HG02852 (cell line): ENCODE measurements around the gene AKTIP.
A peak's percentile ranks its signal among the peaks of the same experiment; 100 is the strongest.
"Not testable (repeated sequence)": the region's sequence is repeated elsewhere in the genome, so short reads cannot be mapped to it uniquely, and the experiment has no call there.

Experiments used
- ATAC-seq: cut with Tn5 transposase; IDR thresholded peaks from one replicate; pipeline ENCODE4 v1.9.1; 2021; ENCODE audit warnings: mild to moderate bottlenecking, moderate library complexity; ENCODE audit not compliant: unreplicated experiment

The AKTIP gene

DNA sequence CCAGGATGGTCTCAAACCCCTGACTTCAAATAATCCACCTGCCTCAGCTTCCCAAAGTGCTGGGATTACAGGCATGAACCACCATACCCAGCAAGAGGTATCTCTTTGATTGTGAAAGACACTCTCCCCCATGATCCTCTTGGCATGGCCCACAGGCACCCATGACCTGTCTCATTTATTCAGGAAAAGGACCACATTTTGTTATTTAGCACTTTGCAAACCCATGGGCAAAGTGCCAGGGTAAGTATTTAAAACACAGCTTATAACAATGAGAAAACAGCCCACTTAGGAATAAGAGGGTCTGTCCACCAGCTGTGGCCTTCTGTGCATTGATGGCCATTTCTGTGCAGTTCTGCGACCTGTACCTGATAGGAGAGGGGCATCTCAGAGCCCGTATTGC is 12.8 kb upstream of the AKTIP start:
- no peak for ATAC-seq

DNA sequence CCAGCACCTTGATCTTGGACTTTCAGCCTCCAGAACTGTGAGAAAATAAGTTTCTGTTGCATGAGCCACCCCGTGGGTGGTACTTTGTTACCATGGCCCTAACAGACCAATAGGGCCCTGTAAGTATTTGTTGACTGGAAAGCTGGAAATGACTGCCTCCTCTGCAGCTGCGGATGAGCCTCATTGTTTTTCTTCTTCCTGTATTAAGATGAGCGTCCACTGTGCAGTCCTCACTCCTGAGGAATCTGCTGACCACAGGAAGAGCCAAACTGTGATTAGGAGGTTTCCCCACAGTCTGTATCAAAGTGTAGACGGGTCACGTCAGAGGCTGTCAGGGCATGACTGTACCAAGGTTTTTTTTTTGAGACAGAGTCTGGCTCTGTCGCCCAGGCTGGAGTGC is 12.2 kb upstream of the AKTIP start:
- ATAC-seq = no peak

DNA sequence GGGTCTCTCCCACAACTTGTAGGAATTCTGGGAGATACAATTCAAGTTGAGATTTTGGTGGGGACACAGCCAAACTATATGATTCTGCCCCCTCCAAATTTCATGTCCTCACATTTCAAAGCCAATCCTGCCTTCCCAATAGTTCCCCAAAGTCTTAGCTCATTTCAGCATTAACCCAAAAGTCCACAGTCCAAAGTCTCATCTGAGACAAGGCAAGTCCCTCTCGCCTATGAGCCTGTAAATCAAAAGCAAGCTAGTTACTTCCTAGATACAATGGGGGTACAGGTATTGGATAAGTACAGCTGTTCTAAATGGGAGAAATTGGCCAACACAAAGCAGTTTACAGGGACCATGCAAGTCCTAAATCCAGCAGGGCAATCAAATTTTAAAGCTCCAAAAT is 9.8 kb upstream of the AKTIP start:
- ATAC-seq = not testable (repeated sequence)

DNA sequence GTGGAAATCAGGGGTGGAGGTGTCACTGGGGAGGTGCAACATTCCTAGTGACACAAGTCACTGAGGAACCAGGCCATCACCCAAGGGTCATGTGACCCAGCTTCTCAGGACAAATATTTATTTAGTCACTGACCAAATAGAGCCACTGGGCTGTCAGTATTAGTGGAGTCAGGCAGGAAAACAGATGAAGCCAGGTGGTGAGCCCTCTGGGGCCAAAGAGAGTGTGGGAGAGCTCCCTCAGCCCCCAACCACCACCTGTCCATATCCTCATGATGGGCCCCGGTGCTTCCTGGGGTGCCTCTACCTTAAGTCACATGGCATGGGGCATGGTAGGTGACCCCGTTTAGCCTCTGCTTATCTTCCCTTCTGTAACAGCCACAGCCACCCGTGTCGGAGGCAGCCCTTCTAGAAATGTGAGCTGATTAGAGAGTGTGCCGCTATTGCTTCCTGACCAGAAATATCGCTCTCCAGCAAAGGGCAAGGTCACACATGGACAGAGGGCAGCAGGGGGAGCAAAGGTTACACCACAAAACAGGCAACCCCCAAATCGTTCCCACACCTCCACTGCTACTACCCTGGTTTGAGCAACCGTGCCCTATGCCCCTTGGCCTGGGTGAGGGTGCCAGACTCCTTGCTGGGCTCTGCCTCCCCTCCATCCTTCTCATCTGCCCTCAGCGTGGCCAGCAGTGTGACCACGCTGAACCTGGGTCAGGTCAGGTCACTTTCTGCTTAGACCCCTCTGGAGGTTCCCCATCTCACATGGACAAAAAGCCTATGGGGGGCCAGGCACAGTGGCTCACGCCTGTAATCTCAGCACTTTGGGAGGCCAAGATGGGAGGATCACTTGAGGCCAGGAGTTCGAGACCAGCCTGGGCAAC is 8.6 kb upstream of the AKTIP start:
- ATAC-seq = no peak

DNA sequence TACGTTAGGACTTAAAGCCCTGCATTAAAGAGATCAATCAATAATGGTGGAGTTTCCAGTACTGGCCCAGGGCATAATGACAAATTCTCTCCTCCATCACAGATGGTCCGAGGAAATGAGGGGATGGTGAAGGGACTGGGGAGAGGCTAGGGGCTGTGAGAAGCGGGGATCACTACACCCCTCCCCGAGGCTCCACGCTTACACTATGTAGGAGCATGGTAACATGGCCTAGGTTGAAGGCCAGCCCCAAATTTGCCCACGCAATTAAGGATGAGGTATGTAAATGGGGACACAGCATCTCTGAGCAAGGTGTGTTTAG is 8.0 kb upstream of the AKTIP start:
- no peak for ATAC-seq

DNA sequence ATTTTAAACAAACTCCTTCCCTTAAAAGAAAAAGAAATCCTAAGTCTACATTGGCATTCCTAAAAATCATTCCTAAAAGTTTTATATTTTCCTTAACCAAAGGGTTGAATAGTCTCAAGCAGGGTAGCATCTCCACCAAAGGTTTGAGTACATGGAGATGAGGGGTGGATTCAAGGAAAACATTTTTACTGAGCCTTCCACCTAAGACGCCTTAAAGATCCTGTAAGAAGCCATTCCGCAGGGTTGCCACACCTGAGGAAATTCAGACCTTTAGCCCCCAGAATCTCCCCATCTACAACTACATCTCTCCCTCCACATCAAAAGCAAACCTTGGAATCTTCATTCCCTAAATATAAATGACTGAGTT is 7.7 kb upstream of the AKTIP start:
- ATAC-seq = no peak

DNA sequence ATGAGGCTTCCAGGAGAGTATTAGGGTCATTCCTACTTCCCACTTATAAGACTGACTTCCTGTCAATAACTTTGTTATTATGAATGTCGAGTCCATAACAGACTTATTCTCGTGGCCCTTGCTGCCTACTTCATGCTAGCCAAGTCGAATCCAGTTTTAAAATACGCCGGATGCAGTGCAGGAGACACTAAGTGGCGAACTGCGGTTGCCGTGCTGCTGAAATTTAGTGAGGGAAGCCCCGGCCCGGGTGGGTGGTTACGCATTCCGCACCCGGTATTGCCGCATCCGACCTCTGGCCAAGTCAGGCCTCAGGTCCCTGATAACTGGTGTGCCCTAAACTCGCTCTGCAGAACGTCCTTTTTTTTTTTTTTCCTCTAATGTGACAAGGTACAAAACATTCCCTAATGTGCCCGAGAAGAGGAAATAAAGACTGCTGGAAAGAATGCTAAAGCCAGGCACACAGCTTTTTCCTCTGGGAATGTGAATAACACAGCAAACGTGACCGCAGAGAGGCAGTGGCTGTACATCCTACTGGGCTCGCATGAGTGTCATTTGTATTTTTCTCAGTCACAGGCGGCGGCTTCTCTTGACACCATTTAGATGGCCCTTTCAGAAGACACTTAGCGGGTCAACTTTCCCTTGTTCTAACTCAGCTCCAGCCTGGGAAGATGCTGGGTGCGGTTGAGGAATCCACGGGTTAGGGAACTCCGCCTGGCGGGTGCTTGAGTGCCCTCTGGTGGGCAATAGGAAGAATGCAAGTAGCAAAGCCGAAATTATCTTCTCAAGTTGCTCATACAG is 7.1 kb upstream of the AKTIP start:
- peak; percentile 70 for ATAC-seq

DNA sequence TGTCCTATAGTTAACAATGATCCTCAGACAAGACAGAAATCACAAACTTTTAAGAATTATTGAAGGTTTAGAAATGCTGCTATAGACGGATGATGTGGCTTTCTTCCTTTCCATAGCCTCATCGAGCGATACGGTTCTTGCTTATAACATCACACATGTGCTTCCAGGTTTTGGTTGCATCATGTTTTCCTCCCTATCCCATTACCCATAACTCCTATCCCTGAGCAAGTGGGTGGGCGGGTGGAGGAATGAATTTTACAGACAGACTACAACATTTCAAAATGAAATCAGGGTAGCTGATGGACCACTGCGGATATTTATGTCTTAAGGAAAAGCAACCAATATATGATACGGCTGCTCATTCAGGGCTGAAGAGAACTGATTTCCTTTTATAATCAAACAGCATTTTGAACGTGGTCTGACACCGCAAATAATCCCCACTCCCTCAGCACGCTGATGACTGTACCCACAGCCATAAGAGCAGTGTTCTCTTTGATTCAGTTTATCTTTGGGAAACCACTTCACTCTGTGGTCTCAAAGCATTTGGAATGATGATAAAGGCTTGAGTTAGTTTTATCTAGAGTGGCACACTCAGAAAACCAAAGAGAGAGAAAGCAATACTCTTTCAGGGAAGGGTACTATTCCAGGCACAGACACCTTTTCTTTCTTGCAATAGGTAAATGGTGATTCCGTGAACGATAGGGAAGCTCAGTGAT is 4.6 kb upstream of the AKTIP start:
- ATAC-seq = no peak

DNA sequence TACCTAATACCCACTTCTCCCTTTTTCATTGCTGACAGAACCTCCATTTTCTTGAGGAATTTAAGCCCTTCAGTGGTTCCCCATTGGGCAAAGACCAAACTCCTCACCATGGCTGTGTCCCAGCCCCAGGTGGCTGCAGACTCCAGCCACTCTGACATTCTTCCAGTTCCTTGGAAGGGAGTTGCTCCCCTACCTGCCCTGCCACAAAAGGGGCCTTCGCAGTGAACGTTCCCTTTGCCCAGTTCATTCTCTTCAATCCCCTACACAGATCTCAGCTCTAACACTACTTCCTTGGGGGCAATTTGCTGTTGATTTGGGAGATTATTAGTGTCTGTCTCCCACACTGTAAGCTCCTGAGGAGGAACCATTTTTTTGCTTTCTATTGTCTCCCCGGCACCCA is 3.2 kb upstream of the AKTIP start:
- ATAC-seq = no peak

DNA sequence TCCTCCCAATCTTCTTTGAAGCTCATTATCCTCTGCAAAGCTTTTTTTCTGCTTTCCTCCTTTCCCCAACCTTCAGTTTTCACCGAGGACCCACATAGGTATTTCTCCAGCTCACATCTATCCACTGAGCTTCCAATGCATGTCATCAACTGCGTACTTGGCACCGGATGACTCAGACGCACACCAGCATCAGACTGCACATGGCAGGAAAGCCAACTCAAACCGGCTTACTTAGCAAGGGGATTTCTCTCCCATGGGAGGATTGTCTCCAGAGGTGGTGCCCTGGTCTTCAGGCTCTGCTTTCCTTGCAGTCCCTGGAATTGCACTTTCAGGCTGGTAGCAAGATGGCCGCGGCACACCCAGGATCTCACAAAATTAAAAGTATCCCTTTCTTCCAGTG is 1.7 kb upstream of the AKTIP start:
- ATAC-seq = no peak

DNA sequence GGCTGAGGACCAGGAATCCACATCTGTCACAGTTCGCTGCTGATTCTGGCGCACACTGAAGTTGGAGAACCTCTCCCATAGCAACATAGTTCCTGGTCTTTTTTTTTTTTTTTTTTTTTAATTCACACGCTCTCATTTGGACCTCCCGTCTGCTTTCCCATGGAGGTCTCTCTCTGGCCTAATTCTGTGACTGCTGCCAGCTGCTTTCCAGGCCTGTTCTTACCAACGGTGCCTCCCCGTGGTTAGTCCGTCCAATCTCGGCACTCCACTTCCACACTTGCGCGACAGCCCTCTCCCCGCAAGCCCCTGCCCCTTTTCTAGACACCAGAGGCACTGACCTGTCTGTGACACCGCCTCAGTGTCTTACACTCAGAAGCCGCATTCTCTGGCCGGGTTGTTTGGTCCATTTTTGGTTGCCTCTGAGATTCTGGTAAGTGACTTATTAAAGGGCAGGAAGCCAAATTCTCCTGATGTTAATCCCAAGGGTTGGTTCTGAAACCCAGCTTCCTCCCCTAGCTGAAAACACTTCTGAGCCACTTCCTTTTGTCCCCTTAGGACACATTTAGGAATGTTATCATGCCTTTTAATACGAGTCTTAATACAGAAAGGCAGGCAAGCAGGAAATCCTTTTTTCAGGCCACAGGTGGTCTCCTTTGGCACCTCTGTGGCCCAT is 1.1 kb upstream of the AKTIP start:
- no peak for ATAC-seq

DNA sequence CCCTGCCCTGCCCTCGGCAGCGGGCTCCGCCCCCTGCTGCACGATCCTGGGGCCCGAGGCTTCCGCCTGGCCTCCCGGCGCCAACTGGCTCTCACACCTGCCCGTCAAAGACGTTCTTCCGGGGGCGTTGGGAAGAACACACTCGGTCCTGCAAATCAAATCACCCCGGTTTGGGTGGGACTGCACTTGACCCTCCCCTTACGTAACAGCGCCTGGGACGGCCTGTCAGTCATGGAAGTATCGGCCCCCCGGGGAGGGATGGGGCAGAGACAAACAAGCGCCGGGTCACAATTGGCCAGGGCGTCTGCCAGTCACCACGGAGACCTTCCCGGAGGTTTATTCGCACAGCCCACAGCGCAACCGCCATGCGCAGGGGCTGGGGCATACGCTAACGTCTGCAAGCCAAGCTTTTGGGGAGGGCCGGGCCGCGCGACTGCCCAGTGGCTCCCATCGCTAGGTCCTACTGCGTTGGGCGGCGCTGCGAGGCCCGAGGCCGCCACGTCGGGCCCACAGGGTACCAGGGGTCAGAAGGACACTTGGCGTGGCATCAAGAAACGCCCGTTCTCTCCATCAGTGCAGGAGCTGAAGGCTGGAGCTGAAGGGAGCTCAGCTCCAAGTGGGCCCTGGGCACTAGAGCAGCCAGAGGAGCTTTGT is 388 bp upstream of the AKTIP start:
- ATAC-seq = peak; percentile 95

DNA sequence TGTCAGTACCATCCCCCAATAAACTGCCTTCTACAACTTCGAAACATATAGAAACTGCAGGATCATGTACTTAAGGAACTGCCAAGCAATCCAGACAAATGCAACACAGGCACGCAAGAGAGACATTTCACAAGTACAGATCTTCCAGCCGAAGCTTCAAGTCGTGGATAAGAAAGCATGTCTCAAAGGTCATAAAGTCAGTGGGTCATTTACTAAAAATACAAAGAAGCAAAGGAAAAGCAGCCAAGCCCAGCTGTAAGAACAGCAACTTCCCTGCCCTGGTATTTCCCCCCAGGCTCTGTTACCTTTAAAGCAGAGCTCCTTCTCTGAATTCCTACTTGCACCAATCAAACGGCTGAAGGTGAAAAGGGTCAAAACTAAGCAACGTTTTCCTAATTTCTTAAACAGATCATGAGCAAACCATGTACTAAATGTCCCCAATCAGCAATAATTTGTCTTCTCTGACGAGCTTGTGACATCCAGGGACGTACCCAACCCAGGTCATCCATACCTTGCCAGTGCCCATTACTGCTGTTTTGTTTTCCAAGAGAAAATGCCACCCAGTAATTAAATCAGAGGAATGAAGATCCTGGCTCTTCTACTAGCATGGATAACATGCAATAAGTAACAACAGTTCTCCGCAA is 1.7 kb downstream of the AKTIP start:
- ATAC-seq = no peak

DNA sequence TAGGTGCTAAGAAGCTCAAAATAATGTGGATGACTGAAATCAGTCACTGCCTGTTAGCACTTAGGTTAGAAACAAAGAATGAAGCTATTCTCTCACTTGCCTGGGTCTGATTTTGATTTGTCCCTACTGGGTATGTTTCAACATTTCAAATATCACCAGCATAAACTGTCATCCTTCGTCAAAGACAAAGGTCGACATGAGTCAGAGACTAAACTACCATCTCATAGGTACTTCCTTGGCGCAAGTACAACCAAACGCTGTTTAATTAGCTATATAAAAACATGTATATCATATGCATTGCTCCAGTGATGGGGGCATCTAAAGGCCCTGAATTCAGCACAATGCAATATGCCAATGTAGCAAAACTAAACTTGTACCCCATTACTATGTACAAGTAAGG is 4.0 kb downstream of the AKTIP start:
- ATAC-seq = no peak

DNA sequence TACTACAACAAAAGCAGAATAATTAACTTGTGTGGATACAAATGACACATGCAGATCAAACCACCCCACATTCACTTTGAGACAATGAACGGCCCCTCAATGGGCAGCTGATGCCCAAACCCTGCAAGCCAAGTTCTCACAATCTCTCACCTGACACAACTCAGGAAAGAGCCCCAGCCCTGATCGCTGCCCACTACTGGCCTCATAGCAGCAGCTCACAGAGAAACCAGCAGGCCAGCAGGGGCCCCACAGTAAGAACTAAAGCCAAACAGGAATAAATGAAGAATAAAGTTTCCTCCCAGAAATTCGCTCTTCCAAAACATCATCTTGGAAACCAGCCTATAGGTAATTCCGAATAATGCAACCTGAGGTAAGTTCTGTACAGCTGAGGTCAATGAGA is 7.7 kb downstream of the AKTIP start:
- ATAC-seq = no peak

DNA sequence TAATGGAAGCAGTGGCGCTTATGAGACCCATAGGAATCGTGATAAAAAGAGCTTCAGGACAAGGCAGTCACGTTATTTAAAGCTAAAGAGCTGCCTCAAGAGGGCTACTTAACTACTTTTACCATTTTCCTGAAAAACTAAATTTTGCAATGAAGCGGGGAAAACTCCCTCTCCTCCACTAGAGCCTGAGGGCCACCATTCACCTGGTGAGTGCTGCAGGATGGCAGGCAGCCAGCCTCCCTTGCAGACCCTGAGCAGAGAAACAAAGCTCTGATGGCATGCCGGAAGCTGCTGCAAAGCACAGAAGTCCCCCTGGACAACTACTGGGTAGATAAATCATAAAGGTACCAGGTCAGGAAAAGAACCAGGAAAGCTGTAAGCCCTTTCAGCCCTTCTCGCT is 8.4 kb downstream of the AKTIP start:
- no peak for ATAC-seq

DNA sequence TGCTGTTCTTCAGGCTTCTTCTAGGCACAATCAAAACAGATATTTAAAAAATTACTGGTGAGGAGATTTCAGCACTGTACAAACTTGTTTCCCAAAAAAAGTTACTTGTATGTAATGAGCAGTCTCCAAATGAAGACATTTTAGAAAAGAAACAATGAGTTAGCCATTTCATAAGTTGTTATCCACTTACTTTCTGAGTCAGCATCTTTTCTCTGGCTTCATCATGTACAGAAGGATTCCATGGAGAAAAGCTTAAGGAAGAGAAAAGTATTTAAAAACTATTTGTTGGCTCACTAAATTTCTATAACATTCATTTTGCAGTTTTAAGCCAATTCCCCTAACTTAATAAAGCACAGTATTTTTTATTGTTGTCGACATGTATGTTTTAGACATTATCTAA is 10.5 kb downstream of the AKTIP start:
- ATAC-seq = no peak

DNA sequence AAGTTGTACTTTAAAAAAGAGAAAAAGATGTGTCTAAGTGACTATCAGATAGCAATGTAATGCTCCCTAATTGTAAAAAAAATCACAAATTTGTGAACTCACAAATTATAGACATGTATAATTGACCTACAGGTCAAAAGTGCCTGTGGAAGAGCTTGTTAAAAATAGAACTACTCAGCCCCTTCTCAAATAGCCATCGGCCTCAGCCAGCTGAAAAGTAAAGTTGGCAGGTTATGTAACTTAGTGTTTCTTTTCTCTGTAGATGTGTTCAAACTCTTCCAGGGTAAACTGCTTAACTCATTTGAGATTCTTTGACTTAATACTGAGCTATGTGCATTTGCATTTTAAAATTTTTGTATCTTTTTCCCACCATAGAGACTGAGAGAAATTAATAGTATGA is 13.3 kb downstream of the AKTIP start:
- no peak for ATAC-seq

DNA sequence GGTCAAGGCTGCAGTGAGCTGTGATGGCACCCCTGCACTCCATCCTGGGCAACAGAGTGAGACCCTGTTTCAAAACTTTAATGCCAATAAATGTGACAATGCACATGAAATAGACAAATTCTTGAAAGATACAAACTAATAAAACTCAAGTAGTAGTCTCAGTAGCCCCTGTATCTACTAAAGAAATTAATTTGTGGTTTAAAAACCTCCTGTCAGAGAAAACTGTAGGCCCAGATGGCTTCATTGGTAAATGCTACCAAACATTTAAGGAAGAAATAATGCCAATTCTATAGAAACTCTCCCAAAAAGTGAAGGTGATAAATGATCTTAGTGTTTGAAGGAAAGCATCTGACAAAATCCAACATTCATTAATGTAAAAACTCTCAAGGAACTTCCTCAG is 16.8 kb downstream of the AKTIP start:
- no peak for ATAC-seq

DNA sequence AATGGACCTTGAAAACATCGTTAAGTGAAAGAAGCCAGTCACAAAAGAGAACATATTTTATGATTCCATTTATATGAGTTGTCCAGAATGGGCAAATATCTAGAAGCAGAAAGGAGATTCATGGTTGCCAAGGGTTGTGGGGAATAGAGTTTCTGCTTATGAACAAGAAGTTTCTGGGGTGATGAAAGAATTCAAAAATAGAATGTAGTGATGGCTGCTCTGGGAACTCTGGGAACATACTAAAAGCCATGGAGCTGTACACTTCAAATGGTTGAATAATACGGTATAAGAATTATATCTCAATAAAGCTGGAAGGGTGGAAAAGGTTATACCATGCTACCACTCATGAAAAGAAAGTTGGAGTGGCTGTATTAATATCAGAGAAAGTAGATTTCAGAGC is 18.5 kb downstream of the AKTIP start:
- no peak for ATAC-seq
